ENCODE data around the gene UGCG. TPM values are rescaled to one million over a fixed set of nuclear protein-coding genes. Genes with fewer than 3 reads are reported as not detected.

The UGCG gene
- total and polyA plus RNA-seq, 2 of the 8 experiments (the other 6 are each of a cell fraction or from before 2014, with no cell fraction given) = 14.9 to 34.0 TPM

GRCh38 chr9:111851553-111851952, 45.1 kb upstream of the UGCG start:
- H3K18ac ChIP-seq (ENCODE audit: extremely low read depth, low read length) = no peak overlapping the region
- no peak overlapping the region for H3K4ac ChIP-seq (replicated peaks; ENCODE audit: insufficient read length, low read depth, low read length)
- no peaks in the 10 kb centered on the region for H3K36me3 ChIP-seq (ENCODE audit: control insufficient read depth in 2 of 4, insufficient read depth in 4 of 4, low read length in 3 of 4)
- no peak overlapping the region for H3K56ac ChIP-seq (replicated peaks; ENCODE audit: insufficient read length, low read depth, low read length)
- no peak overlapping the region for H3K9ac ChIP-seq (replicated peaks in 1 of 4; ENCODE audit: extremely low read depth in 1 of 4, low read depth in 3 of 4, low read length in 3 of 4)
- H3K79me2 ChIP-seq (ENCODE audit: control insufficient read depth in 1 of 2, insufficient read depth in 2 of 2, low read length in 2 of 2) = no peaks in the 10 kb centered on the region
- H2BK15ac ChIP-seq (ENCODE audit: low read length) = no peak overlapping the region
- no peaks in the 10 kb centered on the region for H4K20me1 ChIP-seq (replicated peaks in 1 of 2; ENCODE audit: control insufficient read depth in 1 of 2, insufficient read depth in 2 of 2, low read length in 2 of 2)
- H3K27ac ChIP-seq (ENCODE audit: low read depth, low read length) = no peak overlapping the region
- no peak overlapping the region for H3K4me2 ChIP-seq (ENCODE audit: insufficient read depth in 1 of 2, low read depth in 2 of 2, low read length in 2 of 2)
- no peak overlapping the region for H3K23ac ChIP-seq (ENCODE audit: insufficient read length)
- no peak overlapping the region for H2BK5ac ChIP-seq (ENCODE audit: low read depth, low read length)
- CTCF ChIA-PET (ENCODE audit: partially characterized antibody) = interaction anchor here (0.6 kb wide), 1 partner anchor 537 kb away, joined by 3 read pairs; no protein-coding TSS in a partner anchor
- no peak overlapping the region for H4K5ac ChIP-seq (ENCODE audit: insufficient read length, low read depth, low read length)
- no peaks in the 10 kb centered on the region for H3K79me1 ChIP-seq (ENCODE audit: low read depth, low read length)
- no peak overlapping the region for H2BK20ac ChIP-seq (ENCODE audit: low read length)
- H3K27me3 ChIP-seq (replicated peaks in 1 of 4; ENCODE audit: control insufficient read depth in 3 of 4, extremely low read depth in 1 of 4, insufficient read depth in 3 of 4, low read length in 3 of 4) = no peaks in the 10 kb centered on the region
- H3K4me3 ChIP-seq (ENCODE audit: extremely low read depth in 1 of 4, insufficient read depth in 2 of 4, low read depth in 3 of 4, low read length in 4 of 4) = no peak overlapping the region
- FAIRE-seq (no peak), DNase-seq (ENCODE audit: low read depth in 1 of 2, low spot score in 2 of 2) (no peak)
- no peaks in the 10 kb centered on the region for H3K4me1 ChIP-seq (replicated peaks in 1 of 4; ENCODE audit: control insufficient read depth in 3 of 4, insufficient read depth in 4 of 4, low read length in 3 of 4)
- POLR2A ChIA-PET (ENCODE audit: partially characterized antibody) = no interaction called here
- no peak overlapping the region for H2AK5ac ChIP-seq (ENCODE audit: low read depth, low read length)
- H4K8ac ChIP-seq (ENCODE audit: extremely low read depth, insufficient read depth, low read length) = no peak overlapping the region
- no peak overlapping the region for H3K14ac ChIP-seq (ENCODE audit: insufficient read length)
- H3K23me2 ChIP-seq (ENCODE audit: low read depth, low read length) = no peaks in the 10 kb centered on the region
- no peak overlapping the region for H2BK12ac ChIP-seq (ENCODE audit: low read depth, low read length)
- H2AFZ ChIP-seq (ENCODE audit: low read length) = no peak overlapping the region
- no peak for TF ChIP-seq USF2 (IDR thresholded peaks at IDR 0.05; ENCODE audit: low read length)
- no peak for TF ChIP-seq RBBP5 (IDR thresholded peaks at IDR 0.05; ENCODE audit: borderline replicate concordance, low read depth, low read length)
- no peak overlapping the region for H4K91ac ChIP-seq (replicated peaks; ENCODE audit: insufficient read length, low read length)
- 80% methylated on average over 2 of the region's 2 CpGs; no CpG with 5 or more reads in 1 of the 2 experiments for WGBS, 2 experiments (ENCODE audit: extremely low coverage in 1 of 2, insufficient coverage in 1 of 2, insufficient read length in 1 of 2, insufficient replicate concordance in 2 of 2, low coverage in 1 of 2, low lambda C conversion rate in 2 of 2, missing lambda C conversion rate in 1 of 2)
- no peaks in the 10 kb centered on the region for H3K9me3 ChIP-seq (ENCODE audit: insufficient read depth in 2 of 2, low read depth in 1 of 2, low read length in 1 of 2)
- no peak overlapping the region for H2BK120ac ChIP-seq (replicated peaks; ENCODE audit: low read depth, low read length)

All from H1 (cell line).